Endothelial cell of umbilical vein (primary cell): ENCODE results near the gene FOXK1. TPM values are rescaled to one million over a fixed set of nuclear protein-coding genes. Genes with fewer than 3 reads are reported as not detected.

ENCODE experiments used
- BruUV-seq: library from RNA; stranded (reverse); fragments of 400-500 nt; replicated peaks from 2 replicates; lab custom pipeline; 2021; lab: Mats Ljungman, UMichigan
- CTCF ChIA-PET: fragments of 300-600, 350-600 bp; sonication (Branson Sonifier 250); formaldehyde crosslinking; loops from one replicate; lab custom pipeline; 2021; ENCODE audit warnings: antibody characterized with exemption, inconsistent platforms; lab: Charles Lee
- POLR2A ChIA-PET: fragments of 300-600, 350-600 bp; sonication (Branson Sonifier 250); formaldehyde crosslinking; loops from one replicate; lab custom pipeline; 2021; ENCODE audit warnings: antibody characterized with exemption, inconsistent platforms; lab: Charles Lee
- DNase-seq: peaks from one replicate; pipeline ENCODE4 v3.0.0-alpha.2; 2011; ENCODE audit warnings: low read depth, low spot score
- FAIRE-seq: peaks from 2 replicates; lab custom pipeline; 2011; peaks lifted over from hg19 to GRCh38; lab: Jason Lieb, UNC
- H2AFZ ChIP-seq: 2 replicates; pipeline ENCODE4 v1.6.0; 2012; ENCODE audit warnings: low read depth, low read length, control low read depth, inconsistent platforms
- H3K27ac ChIP-seq: 2 replicates; pipeline ENCODE4 v1.5.1; 2011; ENCODE audit warnings: low read depth, mild to moderate bottlenecking, control low read depth, low read length, moderate library complexity; ENCODE audit not compliant: insufficient read depth
- H3K27me3 ChIP-seq, 2 experiments: 2 replicates each; pipeline versions ENCODE4 v1.6.0 to v1.6.1; 2011; ENCODE audit warnings: low read length in 2 of 2, mixed read lengths in 1 of 2; ENCODE audit not compliant: control insufficient read depth in 2 of 2, insufficient read depth in 2 of 2
- H3K36me3 ChIP-seq, 2 experiments: 2 replicates in 1 of 2; 3 replicates in 1 of 2; pipeline ENCODE4 v1.5.1; 2011; ENCODE audit warnings: low read length in 2 of 2, mild to moderate bottlenecking in 1 of 2, moderate library complexity in 1 of 2; ENCODE audit not compliant: control insufficient read depth in 2 of 2, insufficient read depth in 2 of 2; ENCODE audit errors: extremely low read depth in 1 of 2
- H3K4me1 ChIP-seq: 3 replicates; pipeline ENCODE4 v1.5.1; 2011; ENCODE audit warnings: mild to moderate bottlenecking, low read length; ENCODE audit not compliant: control insufficient read depth, insufficient read depth; ENCODE audit errors: extremely low read depth
- H3K4me2 ChIP-seq: 2 replicates; pipeline ENCODE4 v1.6.1; 2011; ENCODE audit warnings: low read length, control low read depth, mixed read lengths; ENCODE audit not compliant: insufficient read depth
- H3K4me3 ChIP-seq, 3 experiments: fragments of 200-600 bp in 1 of 3; sonication (generic), shearing (Covaris generic) in 1 of 3; replicated peaks in 1 of 3; 2 replicates each; pipeline ENCODE4 v1.5.1; 2011 to 2016; ENCODE audit warnings: control low read depth in 3 of 3, low read length in 3 of 3, mild to moderate bottlenecking in 2 of 3, inconsistent platforms in 1 of 3, low read depth in 1 of 3, moderate library complexity in 1 of 3; ENCODE audit not compliant: insufficient read depth in 1 of 3
- H3K79me2 ChIP-seq: 2 replicates; pipeline ENCODE4 v1.6.0; 2012; ENCODE audit warnings: low read length, inconsistent platforms; ENCODE audit not compliant: control insufficient read depth, insufficient read depth
- H3K9ac ChIP-seq: replicated peaks from 2 replicates; pipeline ENCODE3; 2011; ENCODE audit warnings: low read length, control low read depth; ENCODE audit not compliant: insufficient read depth; ENCODE audit errors: extremely low read depth
- H3K9me1 ChIP-seq: replicated peaks from 3 replicates; pipeline ENCODE4 v1.6.0; 2011; ENCODE audit warnings: mild to moderate bottlenecking, low read length; ENCODE audit not compliant: control insufficient read depth, insufficient read depth; ENCODE audit errors: extremely low read depth
- H3K9me3 ChIP-seq: replicated peaks from 2 replicates; pipeline ENCODE4 v1.5.1; 2012; ENCODE audit warnings: low read length, inconsistent platforms; ENCODE audit not compliant: control insufficient read depth, insufficient read depth
- H4K20me1 ChIP-seq: replicated peaks from 2 replicates; pipeline ENCODE3; 2011; ENCODE audit warnings: mild to moderate bottlenecking, low read length; ENCODE audit not compliant: control insufficient read depth, insufficient read depth; ENCODE audit errors: extremely low read depth
- EZH2 ChIP-seq: IDR thresholded peaks from 2 replicates; pipeline ENCODE4 v1.6.1; 2012; ENCODE audit warnings: borderline replicate concordance, low read depth, mild to moderate bottlenecking, moderate library complexity, low read length, inconsistent platforms; ENCODE audit not compliant: severe bottlenecking
- FOS ChIP-seq: IDR thresholded peaks from 2 replicates; pipeline ENCODE4 v1.6.1; 2011; ENCODE audit warnings: mild to moderate bottlenecking, low read length, moderate library complexity, borderline replicate concordance; ENCODE audit not compliant: insufficient read depth
- JUN ChIP-seq: IDR thresholded peaks from 2 replicates; pipeline ENCODE4 v1.6.1; 2011; ENCODE audit warnings: borderline replicate concordance, low read depth; ENCODE audit not compliant: insufficient read length, insufficient read depth
- MYC ChIP-seq: IDR thresholded peaks from one replicate; pipeline ENCODE4 v1.6.1; 2011; ENCODE audit warnings: mild to moderate bottlenecking, low read depth, low read length
- POLR2A ChIP-seq: IDR thresholded peaks from 2 replicates; pipeline ENCODE4 v1.6.1; 2012; ENCODE audit warnings: low read depth, mild to moderate bottlenecking, control low read depth, low read length
- POLR2AphosphoS5 ChIP-seq: IDR thresholded peaks from 2 replicates; pipeline ENCODE4 v1.6.1; 2012; ENCODE audit warnings: low read depth, mild to moderate bottlenecking, control low read depth, low read length, moderate library complexity; ENCODE audit not compliant: insufficient read depth
- dilution Hi-C: fragments of 300-500 bp; cut with MboI; formaldehyde crosslinking; loops from one replicate; pipeline ENCODE4 v1.15.0; 2019; ENCODE audit warnings: low sequenced_read_pairs; ENCODE audit not compliant: extremely low pct_ligation_motif_present
- intact Hi-C: fragments of 100-400 bp; cut with micrococcal nuclease; formaldehyde crosslinking; loops from one replicate; pipeline ENCODE4 v1.10.0; 2022
- polyA plus RNA-seq, 4 experiments: library from polyadenylated mRNA; depleted of rRNA in 3 of 4; stranded (reverse) in 3 of 4; unstranded in 1 of 4; fragments of >200 nt; gene quantifications; 2 replicates each; pipeline versions ENCODE4 v1.2.1 to v1.2.3, GENCODE V29; 2011 to 2012; ENCODE audit warnings: missing spikeins in 1 of 4
- total RNA-seq: library from RNA; stranded (reverse); gene quantifications from 2 replicates; pipeline ENCODE4 v1.2.3, GENCODE V29; 2021
- TF ChIP-seq, protein P1 (sequence below): IDR thresholded peaks from 2 replicates; pipeline ENCODE4 v1.6.1; 2011; ENCODE audit not compliant: insufficient read depth, insufficient read length

The FOXK1 gene
- total and polyA plus RNA-seq, 2 donors (not counting 3 experiments of a cell fraction or from before 2014, with no cell fraction given), result 8.0 to 52.1 TPM

DNA sequence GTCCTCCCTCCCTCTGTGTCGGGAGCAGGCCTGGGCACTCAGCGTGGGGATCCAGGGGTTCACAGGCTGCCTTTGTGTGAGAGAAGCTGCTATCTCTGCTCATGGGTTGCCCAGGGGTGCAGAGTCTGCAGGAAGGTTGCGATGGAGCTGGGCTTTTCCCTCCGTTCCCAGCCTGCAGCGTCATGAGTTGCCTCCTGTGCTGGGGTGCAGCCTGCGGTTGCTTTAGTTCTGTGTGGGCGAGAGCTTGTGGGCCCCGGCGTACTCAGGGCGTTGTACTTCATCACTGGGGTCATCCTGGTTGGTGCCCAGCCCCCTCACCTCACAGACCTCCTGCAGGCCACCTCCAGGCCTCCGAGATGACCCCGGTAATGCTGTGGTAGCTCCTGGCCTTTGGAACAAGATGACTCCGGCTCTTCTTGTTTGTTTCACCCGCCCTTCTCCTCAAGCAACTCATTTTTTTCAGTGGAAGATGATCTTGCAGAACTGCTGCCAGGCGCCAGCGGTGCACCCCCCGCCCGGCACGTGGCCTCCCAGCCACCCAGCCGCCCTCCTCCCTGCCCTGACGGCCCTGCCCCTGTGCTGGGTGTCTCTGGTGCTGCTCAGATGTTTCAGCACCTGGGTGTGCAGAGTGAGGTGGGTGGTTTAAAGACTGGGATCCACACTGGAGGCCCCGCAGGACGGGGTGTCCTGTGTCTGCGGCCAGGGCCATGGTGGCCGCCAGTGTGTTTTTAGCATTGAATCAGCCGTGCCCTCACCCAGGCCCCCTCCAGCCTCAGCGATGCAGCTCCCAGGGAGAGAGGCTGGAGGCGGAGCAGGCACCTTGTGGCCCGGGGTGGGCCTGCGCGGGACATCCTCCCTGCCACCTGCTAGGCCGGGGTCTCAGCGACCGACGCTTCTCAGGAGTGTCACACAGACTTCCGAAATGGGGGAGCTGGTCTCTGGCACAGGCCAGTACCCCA is 100.5 kb downstream of the FOXK1 start:
- Histone ChIP-seq H3K4me3 (no peak overlapping the region), H3K9ac (no peak overlapping the region), H3K4me1 (no peaks in the 10 kb centered on the region), H3K27me3 (no peaks in the 10 kb centered on the region), H3K4me2 (no peak overlapping the region), H3K9me3 (no peaks in the 10 kb centered on the region), H2AFZ (no peak overlapping the region), H3K27ac (no peak overlapping the region), H3K9me1 (no peaks in the 10 kb centered on the region), H3K36me3 (peaks cover 18 to 46% of the 10 kb centered on the region in 2 experiments), H4K20me1 (peaks cover 2% of the 10 kb centered on the region), H3K79me2 (peaks cover 16% of the 10 kb centered on the region)
- no peak for DNase-seq
- POLR2A ChIA-PET, result no interaction called here
- intact Hi-C loops (no loop called here), dilution Hi-C loops (no loop called here)
- no peak for FAIRE-seq
- no TSS peak for BruUV-seq
- TF ChIP-seq MYC, result no peak
- no peak for TF ChIP-seq JUN
- TF ChIP-seq FOS, result no peak
- TF ChIP-seq EZH2, result no peak
- TF ChIP-seq POLR2A, result no peak
- TF ChIP-seq POLR2AphosphoS5, result no peak
- TF ChIP-seq, protein P1, sequence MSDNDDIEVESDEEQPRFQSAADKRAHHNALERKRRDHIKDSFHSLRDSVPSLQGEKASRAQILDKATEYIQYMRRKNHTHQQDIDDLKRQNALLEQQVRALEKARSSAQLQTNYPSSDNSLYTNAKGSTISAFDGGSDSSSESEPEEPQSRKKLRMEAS, result no peak
- CTCF ChIA-PET, result interaction anchor here (0.9 kb wide), 1 partner anchor 9 kb away, joined by 3 read pairs; no protein-coding TSS in a partner anchor
